OCI-LY3 (cell line): Measurements from ENCODE around the gene PRR15.

Experiments used
- H2AFZ ChIP-seq: fragments of 200-600, 300-600 bp; shearing (Covaris generic); 2 replicates; pipeline ENCODE4 v1.6.0; 2014; ENCODE audit warnings: antibody characterized with exemption, low read depth, low read length
- H3K27ac ChIP-seq: fragments of 200-600, 300-600 bp; sonication (generic); 2 replicates; pipeline ENCODE4 v1.5.1; 2014; ENCODE audit warnings: mild to moderate bottlenecking, low read length, moderate library complexity, mixed read lengths
- H3K27me3 ChIP-seq: fragments of 200-600, 300-600 bp; sonication (generic); 2 replicates; pipeline ENCODE4 v1.6.1; 2014; ENCODE audit warnings: low read depth, low read length, mixed read lengths
- H3K36me3 ChIP-seq: fragments of 200-600, 300-600 bp; sonication (generic); replicated peaks from 2 replicates; pipeline ENCODE3; 2014; ENCODE audit warnings: low read depth, low read length, mixed read lengths
- H3K4me1 ChIP-seq: fragments of 300-600, 200-600 bp; sonication (generic); 2 replicates; pipeline ENCODE4 v1.6.1; 2014; ENCODE audit warnings: low read length, mixed read lengths
- H3K4me2 ChIP-seq: fragments of 200-600, 300-600 bp; sonication (generic); 2 replicates; pipeline ENCODE4 v1.6.1; 2014; ENCODE audit warnings: low read length, mixed read lengths
- H3K4me3 ChIP-seq: fragments of 300-600, 200-600 bp; sonication (generic); 2 replicates; pipeline ENCODE4 v1.5.1; 2014; ENCODE audit warnings: antibody characterized with exemption, mild to moderate bottlenecking, low read length, moderate library complexity
- H3K79me2 ChIP-seq: fragments of 300-600, 200-600 bp; shearing (Covaris generic); 2 replicates; pipeline ENCODE4 v1.6.1; 2014; ENCODE audit warnings: mild to moderate bottlenecking, low read length, mixed read lengths
- H3K9ac ChIP-seq: fragments of 300-600, 200-600 bp; shearing (Covaris generic); 2 replicates; pipeline ENCODE4 v1.6.0; 2014; ENCODE audit warnings: mild to moderate bottlenecking, low read length, moderate library complexity
- H3K9me3 ChIP-seq: fragments of 200-600, 300-600 bp; shearing (Covaris generic); 2 replicates; pipeline ENCODE4 v1.6.1; 2014; ENCODE audit warnings: low read length, mixed read lengths; ENCODE audit not compliant: insufficient read depth
- H4K20me1 ChIP-seq: fragments of 200-600, 300-600 bp; sonication (generic); 2 replicates; pipeline ENCODE4 v1.6.1; 2016; ENCODE audit warnings: low read length, mixed read lengths; ENCODE audit not compliant: insufficient read depth
- CTCF ChIP-seq: fragments of 200-600, 300-600 bp; sonication (generic); IDR thresholded peaks from 2 replicates; pipeline ENCODE4 v1.5.1; 2014; ENCODE audit warnings: antibody characterized with exemption, low read length, low read depth
- EZH2phosphoT487 ChIP-seq: fragments of 200-600 bp; shearing (Covaris generic); IDR thresholded peaks from 2 replicates; pipeline ENCODE4 v1.6.1; 2018; ENCODE audit warnings: antibody characterized with exemption, mixed run types, low read depth

PRR15 gene

GRCh38 chr7:29564496-29565223 is 1.0 kb downstream of the PRR15 start:
- Histone ChIP-seq H3K4me1 (no peaks in the 10 kb centered on the region), H4K20me1 (no peaks in the 10 kb centered on the region), H2AFZ (no peak overlapping the region), H3K36me3 (no peaks in the 10 kb centered on the region), H3K27ac (no peak overlapping the region), H3K4me3 (no peak overlapping the region), H3K9ac (no peak overlapping the region), H3K4me2 (no peak overlapping the region), H3K79me2 (no peaks in the 10 kb centered on the region), H3K27me3 (peaks cover 8% of the 10 kb centered on the region), H3K9me3 (no peaks in the 10 kb centered on the region)
- no peak for TF ChIP-seq CTCF
- no peak for TF ChIP-seq EZH2phosphoT487

GRCh38 chr7:29565224-29565630 is 1.6 kb downstream of the PRR15 start:
- H4K20me1 ChIP-seq, result no peaks in the 10 kb centered on the region
- no peaks in the 10 kb centered on the region for H3K9me3 ChIP-seq
- no peaks in the 10 kb centered on the region for H3K36me3 ChIP-seq
- H3K79me2 ChIP-seq, result no peaks in the 10 kb centered on the region
- no peaks in the 10 kb centered on the region for H3K4me1 ChIP-seq
- H3K27ac ChIP-seq, result no peak overlapping the region
- H3K4me2 ChIP-seq, result no peak overlapping the region
- TF ChIP-seq CTCF, result no peak
- no peak for TF ChIP-seq EZH2phosphoT487
- no peak overlapping the region for H3K9ac ChIP-seq
- H2AFZ ChIP-seq, result no peak overlapping the region
- H3K4me3 ChIP-seq, result no peak overlapping the region
- peaks cover 11% of the 10 kb centered on the region for H3K27me3 ChIP-seq

DNA sequence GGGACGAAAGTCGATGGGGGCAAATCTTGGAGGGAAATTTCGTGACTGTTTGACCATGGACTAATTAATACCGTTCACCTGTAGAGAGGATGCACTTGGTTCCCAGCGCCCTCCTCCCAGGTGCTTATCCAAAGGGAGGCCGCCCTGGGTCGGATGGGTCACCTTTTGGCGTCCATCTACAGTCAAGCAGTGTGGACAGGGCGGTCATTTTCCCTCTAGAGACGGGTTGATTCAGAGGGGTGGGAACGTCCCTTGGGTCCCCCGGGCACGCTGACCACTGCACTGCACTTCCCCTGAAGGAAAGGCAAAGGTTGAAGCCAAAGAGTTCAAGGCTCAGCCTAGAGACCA is 2.0 kb downstream of the PRR15 start:
- Histone ChIP-seq H2AFZ (no peak overlapping the region), H3K79me2 (no peaks in the 10 kb centered on the region), H3K4me2 (no peak overlapping the region), H3K36me3 (no peaks in the 10 kb centered on the region), H3K27ac (no peak overlapping the region), H3K27me3 (peaks cover 13% of the 10 kb centered on the region), H3K4me3 (no peak overlapping the region), H3K9ac (no peak overlapping the region), H4K20me1 (no peaks in the 10 kb centered on the region), H3K4me1 (no peaks in the 10 kb centered on the region), H3K9me3 (no peaks in the 10 kb centered on the region)
- TF ChIP-seq CTCF (no peak), EZH2phosphoT487 (no peak)

DNA sequence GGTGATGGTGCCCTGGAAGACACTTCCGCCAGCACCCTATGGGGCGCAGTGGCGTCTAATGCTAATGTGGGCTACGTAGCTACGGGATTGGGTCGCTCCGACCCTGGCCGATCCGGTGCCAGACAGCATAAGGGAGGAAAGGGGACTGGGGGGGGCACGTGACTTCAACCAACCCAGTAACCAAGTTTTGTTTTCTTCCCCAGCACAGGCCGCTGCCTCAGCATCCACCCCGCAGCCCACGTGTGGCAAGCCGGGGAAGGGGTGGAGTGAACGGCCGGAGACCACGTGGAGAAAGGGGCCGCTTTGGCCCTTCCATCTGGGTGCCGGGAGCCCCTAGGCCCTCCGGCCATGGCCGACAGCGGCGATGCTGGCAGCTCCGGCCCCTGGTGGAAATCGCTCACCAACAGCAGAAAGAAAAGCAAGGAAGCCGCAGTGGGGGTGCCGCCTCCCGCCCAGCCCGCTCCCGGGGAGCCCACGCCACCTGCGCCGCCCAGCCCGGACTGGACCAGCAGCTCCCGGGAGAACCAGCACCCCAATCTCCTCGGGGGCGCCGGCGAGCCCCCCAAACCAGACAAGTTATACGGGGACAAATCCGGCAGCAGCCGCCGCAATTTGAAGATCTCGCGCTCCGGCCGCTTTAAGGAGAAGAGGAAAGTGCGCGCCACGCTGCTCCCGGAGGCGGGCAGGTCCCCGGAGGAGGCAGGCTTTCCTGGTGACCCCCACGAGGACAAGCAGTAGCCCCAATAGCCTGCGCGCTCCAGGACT is 2.5 kb downstream of the PRR15 start:
- H3K27me3 ChIP-seq, result peaks cover 16% of the 10 kb centered on the region
- H3K9ac ChIP-seq, result no peak overlapping the region
- H3K27ac ChIP-seq, result no peak overlapping the region
- no peaks in the 10 kb centered on the region for H3K9me3 ChIP-seq
- H3K79me2 ChIP-seq, result no peaks in the 10 kb centered on the region
- no peak overlapping the region for H3K4me3 ChIP-seq
- no peak overlapping the region for H3K4me2 ChIP-seq
- no peaks in the 10 kb centered on the region for H3K4me1 ChIP-seq
- TF ChIP-seq CTCF (no peak), EZH2phosphoT487 (no peak)
- H4K20me1 ChIP-seq, result no peaks in the 10 kb centered on the region
- H2AFZ ChIP-seq, result no peak overlapping the region
- H3K36me3 ChIP-seq, result no peaks in the 10 kb centered on the region
